HG03097 (cell line): ENCODE measurements around the gene DDX10.

Source experiments
- ATAC-seq: cut with Tn5 transposase; IDR thresholded peaks from one replicate; pipeline ENCODE4 v1.9.1; 2021; ENCODE audit not compliant: unreplicated experiment, low FRiP score

Gene DDX10

DNA sequence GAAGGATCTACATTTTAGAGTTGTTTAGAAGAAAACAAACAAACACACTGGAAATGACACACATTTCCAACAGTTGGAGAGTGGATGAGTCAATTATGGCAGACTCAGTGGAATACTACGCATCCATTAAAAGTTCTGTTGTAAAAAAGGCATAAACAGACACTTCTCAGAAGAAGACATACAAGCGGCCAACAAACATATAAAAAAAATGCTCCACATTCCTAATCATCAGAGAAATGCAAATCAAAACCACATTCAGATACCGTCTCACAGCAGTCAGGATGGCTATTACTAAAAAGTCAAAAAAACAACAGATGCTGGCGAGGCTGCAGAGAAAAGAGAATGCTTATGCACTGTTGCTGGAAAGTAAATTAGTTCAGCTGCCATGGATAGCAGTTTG, 298.2 kb downstream of the DDX10 start:
- no peak for ATAC-seq

DNA sequence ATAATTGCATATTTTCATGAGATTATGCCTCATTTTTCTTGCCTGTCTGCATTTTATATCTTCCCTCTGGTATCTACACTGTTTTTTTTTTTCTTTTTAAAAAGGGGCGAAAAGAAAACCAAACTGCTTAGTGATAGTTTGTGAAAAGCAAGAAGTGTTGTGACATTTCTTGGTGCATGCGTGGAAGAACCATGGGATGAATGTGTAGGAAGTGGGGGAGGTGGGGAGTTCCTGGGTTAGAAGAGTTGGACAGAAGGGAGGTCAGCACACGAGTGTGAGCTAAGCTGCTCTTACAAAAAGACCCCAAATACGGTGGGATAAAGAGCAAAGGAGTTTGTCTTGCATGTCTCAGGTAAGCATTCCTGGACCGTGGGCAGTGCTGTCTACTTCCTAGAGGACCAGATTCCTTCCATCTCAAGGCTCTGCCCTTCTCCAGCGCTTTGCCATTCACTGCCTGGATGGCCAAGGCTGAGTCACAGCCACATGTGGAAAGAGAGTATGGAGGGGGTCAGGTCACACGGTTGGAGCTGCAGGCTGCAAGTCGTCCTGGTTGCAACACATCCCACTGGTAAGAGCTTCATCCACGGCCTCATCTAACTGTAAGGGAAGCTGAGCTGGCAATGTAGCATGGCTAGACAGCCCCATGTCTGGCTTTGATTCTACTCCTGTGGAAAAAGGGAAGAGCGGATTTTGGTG, 300.6 kb downstream of the DDX10 start:
- ATAC-seq: no peak

DNA sequence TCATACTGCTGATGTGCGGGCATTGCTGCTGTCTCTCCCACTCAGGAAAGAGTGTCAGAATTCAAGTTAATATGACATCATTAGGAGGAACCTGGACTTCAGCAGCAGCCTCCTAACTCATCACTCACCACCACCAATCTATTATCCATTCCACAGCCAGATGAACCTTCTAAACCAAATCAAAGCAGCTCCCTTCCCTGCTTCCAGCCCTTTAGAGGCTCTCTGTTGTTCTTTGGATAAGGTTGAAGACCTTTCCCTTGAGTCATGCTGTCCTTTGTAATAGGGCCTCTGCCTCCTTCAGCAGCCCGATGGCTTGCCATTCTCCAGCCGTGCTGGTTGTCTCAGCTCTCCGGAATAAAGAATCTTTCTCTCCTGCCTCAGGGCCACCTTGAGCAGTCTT, 301.3 kb downstream of the DDX10 start:
- no peak for ATAC-seq

DNA sequence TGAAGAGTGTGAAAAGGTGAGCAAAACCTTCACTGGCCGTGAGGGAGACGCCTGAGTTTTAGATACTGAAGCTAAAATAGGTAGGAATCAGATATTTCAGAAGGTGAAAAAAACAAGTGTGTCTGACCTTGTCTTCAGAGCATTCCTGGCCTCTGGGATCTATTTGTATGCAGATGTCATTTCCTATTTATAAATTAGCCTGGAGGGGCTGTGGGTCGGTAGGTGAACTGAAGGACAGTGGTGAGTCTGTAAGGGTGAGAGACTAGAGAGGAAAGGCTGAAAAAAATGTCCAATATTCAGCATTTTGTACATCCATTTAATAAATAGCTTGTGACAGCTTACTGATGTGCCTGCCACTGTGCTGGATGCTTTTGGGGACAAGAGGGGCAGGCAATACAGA, 302.1 kb downstream of the DDX10 start:
- ATAC-seq: no peak

DNA sequence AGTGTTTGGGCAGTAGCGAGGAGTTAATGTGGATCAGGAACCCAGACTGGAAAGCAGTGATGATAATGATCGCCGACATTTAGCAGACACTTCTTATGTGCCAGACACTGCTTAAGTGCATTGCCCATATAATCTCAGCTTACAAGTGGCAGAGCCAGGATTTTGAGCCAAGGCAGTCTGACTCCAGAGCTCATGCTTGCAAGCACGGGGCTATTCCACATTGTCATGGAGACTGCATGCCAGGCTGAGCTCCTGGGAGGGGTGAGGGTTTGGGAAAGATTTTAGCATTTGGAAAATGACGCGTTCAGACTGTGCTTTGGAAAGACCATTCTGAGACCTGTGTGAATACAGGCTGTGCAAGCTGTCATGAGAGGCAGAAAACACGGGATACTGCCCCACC, 302.7 kb downstream of the DDX10 start:
- ATAC-seq: no peak

DNA sequence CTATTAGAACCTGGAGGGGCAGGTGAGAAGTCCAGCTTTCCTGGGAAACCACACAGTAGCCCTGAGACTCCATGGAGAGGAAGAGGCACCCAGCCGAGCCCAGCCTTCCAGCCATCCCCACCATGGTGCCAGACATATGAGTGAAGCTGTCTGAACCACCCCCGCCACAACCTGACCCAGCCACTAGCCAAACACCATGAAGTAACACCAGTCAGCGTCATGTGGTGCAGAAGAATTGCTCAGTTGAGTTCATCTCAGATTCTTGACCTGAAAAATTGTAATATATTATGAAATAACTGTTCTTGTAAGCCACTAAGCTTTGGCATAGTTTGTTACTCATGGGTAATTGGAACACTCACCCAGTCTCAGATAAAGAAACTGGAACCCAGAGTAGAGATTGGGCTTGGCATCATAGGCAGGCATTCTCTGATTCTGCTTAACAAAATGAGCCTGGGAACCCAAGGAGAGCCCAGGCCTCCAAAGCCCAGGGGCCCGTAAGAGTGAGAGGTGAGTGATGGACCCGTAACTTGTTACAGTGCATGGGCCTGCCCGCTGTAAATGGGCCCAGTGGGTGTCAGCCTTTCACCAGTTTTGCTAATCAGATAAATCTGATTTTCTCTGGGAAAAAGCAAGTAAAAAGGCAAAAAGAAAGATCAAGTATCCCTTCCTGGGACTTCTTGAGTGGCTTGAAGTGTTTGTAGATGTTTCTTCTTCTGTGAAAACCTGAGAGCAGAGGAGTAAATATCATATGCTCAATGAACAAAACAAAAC, 305.5 kb downstream of the DDX10 start:
- ATAC-seq: no peak

DNA sequence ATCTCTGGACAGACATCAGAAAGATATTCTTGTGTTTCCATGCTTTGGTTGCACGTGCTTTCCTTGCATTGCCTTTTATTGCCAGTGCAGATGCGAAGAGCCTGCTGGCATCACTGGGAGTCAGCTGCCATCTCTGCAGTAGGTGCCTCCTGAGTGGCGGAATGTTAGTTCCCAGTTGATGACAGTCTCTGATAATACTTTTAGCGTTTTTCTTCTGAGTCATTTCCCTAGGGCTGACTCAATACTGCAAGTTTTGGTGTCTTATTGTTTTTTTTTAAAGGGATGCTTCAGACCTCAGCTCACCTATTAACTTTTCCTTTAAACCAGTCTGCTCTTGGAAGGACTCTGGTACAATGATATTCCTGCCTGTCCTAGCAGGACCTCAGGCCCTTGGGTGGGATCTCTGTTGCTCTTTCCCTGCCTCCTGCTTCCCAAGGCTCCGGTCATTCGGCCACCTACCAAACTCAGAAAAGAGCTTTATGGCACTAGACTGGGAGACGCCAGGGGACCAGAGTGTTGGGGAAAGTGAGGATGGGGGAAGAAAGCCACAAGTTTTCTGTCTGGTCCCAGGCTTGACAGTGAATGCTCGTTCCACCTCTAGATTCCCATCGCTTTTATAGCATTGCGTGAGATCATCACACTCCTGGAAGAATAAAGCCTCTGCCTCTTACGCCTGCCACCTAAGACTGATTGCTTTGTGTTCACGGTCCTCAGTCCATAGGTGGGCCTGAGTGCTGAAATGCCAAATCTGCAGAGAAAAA, 308.7 kb downstream of the DDX10 start:
- ATAC-seq: no peak

DNA sequence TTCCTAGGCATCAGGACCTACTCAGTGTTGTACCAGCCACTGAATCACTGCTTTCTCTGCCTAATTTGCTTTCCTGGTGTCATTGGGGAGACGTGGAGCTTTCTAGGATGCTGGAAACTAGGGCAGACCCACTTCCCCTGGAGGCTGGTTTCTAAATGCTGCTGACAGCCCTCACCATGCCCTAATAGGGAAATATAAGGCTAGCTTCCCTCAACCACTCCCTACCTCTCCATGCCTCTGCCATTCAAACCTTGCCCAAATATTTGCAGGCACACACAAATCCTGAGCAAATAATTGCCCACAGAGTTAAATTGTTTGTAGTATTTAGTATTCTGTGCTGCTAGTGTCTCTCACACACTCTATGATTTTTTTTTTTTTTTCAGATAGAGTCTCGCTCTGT, 310.2 kb downstream of the DDX10 start:
- no peak for ATAC-seq

DNA sequence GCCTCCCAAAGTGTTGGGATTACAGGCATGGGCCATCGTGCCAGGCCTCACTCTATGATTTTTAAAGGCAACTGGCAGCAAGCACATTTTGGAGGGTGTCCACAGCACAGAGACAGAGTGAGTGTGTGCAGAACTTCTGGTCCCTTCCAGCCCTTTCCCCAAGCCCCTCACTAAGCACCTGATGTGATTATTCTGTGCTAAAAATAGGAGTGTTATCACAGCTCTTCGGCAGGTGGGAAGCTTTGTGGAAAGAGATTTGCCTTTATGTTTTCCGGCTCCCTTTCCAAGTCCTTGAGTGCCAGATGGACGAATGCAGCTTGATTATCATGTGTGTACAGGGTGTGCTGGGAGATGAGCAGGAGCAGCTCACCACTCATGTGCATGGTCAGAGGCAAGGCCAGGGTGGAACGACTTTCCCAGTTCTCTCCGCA, 310.8 kb downstream of the DDX10 start:
- no peak for ATAC-seq

DNA sequence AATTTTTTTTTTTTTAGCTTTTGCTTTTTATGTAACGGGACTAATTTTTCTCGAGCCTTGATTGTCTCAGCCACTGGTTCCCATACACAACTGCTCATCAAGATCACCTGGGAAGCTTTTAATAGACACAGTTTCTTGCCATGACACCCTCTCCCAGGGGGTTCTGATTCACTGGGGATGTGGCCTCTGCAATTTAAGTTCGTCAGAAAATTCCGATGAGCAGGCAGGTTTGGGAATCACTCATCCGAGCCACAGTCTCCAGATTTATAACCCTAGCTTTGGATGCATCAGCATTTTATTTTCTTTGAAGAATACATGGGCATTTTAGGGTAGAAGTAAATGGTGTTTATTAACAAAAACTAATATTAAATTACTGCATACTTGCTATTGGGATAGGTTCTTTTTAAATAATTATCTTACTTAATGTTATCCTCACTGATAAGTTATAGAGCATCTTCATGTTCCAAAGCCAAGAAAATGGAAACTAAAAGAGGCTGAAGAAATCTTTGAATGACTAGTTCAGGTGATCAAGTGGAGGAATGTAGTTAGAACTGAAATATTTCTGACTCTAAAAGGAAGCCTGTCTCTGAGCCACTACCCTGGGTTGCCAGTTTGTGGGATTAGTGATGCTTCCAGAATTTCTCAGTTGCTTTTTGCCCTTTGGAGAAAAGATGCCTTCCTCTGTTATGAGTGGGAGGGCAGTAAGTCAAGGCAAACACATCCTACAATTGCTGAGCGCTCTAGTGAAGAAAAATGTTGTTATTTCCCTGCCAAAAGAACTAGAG, 319.0 kb downstream of the DDX10 start:
- no peak for ATAC-seq

DNA sequence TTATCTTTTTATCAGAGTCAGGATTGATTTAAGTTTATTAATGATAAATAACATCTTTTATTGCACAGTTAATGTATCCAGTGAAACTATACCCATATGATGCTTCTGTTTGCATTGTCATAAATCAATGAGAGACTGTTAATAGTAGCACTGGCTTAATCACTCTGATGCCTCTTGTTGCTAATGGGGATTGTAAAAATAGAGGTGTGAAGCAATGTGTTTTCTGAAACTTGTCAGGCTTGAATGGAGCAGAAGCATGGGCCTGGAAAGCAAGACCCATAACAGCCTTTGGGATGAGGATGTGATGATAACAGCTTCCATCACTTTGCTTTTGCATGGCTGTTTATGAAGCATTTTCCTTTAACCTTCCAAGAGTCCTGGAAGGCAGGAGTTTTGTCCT, 319.7 kb downstream of the DDX10 start:
- ATAC-seq: no peak

DNA sequence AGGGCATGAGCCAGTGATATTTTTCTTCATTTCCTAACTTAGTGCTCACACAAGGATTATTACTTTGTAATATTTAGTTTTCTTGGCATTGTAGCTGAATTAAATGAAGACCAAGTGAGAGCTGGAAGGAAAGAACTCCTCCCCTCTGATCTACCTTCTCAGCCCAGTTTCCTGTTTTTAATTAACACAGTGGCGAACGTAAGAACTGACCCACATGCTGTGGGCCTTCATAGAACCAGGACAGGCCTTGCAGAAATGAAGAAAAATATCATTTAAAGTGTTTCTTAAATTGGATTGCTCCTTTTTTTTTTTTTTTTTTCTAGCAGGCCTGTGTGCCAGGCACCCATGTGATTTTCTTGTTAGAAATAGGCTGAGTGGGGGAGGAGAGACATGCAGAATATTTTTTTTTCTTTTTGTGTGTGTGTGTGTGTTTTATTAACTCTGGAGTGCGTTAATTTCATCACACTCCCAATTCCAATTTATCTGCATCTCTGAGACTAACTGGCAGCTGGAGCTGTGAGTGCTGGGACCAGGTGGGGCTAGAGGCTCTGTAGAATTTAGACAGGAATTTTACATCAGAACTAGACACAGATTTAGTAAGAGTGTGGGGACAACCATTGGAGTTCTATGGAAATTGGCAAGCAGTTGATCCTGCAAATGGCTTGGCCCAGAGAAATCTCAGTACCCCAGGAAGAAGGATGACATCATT, 320.5 kb downstream of the DDX10 start:
- ATAC-seq: no peak

DNA sequence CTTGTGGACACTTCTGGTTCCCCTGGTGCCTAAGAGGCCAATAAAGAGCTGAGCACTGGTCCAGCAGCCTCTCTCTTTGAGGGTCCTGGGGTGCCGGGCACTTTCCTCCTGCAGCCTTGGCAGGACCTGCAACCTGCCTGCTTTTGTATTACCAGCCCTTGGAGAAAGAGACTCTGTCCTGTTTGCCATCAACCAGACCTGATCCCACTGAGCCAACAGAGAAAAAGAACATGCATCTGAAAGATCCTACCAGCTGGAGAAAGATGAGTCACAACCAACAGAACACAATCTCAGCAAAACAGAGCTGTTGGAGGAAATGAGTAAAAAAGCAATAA, 321.0 kb downstream of the DDX10 start:
- ATAC-seq: no peak
